CD14-positive monocyte (primary cell): ENCODE results near the gene CHST15. TPM values are rescaled to one million over a fixed set of nuclear protein-coding genes. Genes with fewer than 3 reads are reported as not detected.
A peak's percentile ranks its signal among the peaks of the same experiment; 100 is the strongest.

Experiments used
- DNase-seq, 3 donors: peaks; one replicate each; pipeline ENCODE4 v3.0.0-alpha.2; 2011 to 2022
- H2AFZ ChIP-seq: 2 replicates; pipeline ENCODE4 v1.6.0; 2012; ENCODE audit warnings: mild to moderate bottlenecking, low read depth, low read length, inconsistent platforms; ENCODE audit not compliant: insufficient read depth, poor library complexity, severe bottlenecking
- H3K27ac ChIP-seq, 2 donors: 1 replicate in 1 of 2; 2 replicates in 1 of 2; pipeline ENCODE4 v1.5.1; 2012 to 2013; ENCODE audit warnings: low read length in 2 of 2, control low read depth in 1 of 2, inconsistent platforms in 1 of 2, low read depth in 1 of 2, mild to moderate bottlenecking in 1 of 2
- H3K27me3 ChIP-seq, 2 donors: one replicate each; pipeline versions ENCODE4 v1.6.0 to v1.6.1; 2011 to 2013; ENCODE audit warnings: low read length in 2 of 2; ENCODE audit not compliant: control insufficient read depth in 2 of 2, insufficient read depth in 2 of 2
- H3K36me3 ChIP-seq, 2 donors: replicated peaks in 1 of 2; 1 replicate in 1 of 2; 2 replicates in 1 of 2; pipeline versions ENCODE4 v1.5.1 to v1.6.1; 2012 to 2013; ENCODE audit warnings: low read length in 2 of 2, control low read depth in 1 of 2, inconsistent platforms in 1 of 2, mild to moderate bottlenecking in 1 of 2; ENCODE audit not compliant: insufficient read depth in 2 of 2, control insufficient read depth in 1 of 2
- H3K4me1 ChIP-seq, 2 donors: 1 replicate in 1 of 2; 2 replicates in 1 of 2; pipeline versions ENCODE4 v1.5.1 to v1.6.1; 2012 to 2013; ENCODE audit warnings: low read length in 2 of 2, control low read depth in 1 of 2, inconsistent platforms in 1 of 2, mild to moderate bottlenecking in 1 of 2, moderate library complexity in 1 of 2; ENCODE audit not compliant: insufficient read depth in 2 of 2, control insufficient read depth in 1 of 2
- H3K4me2 ChIP-seq: replicated peaks from 2 replicates; pipeline ENCODE3; 2012; ENCODE audit warnings: low read length, moderate library complexity, mild to moderate bottlenecking; ENCODE audit not compliant: poor library complexity, severe bottlenecking; ENCODE audit errors: extremely low read depth
- H3K4me3 ChIP-seq, 3 experiments: fragments of 200-600 bp in 1 of 3; sonication (generic) in 1 of 3; replicated peaks in 1 of 3; 1 replicate in 2 of 3; 2 replicates in 1 of 3; pipeline ENCODE4 v1.5.1; 2011 to 2013; ENCODE audit warnings: low read length in 3 of 3, mild to moderate bottlenecking in 3 of 3, control low read depth in 2 of 3, low read depth in 2 of 3, inconsistent platforms in 1 of 3, moderate library complexity in 1 of 3
- H3K79me2 ChIP-seq: 2 replicates; pipeline ENCODE4 v1.6.0; 2012; ENCODE audit warnings: mild to moderate bottlenecking, control low read depth, inconsistent platforms, low read length, moderate library complexity; ENCODE audit not compliant: insufficient read depth
- H3K9ac ChIP-seq: 2 replicates; pipeline ENCODE4 v1.6.0; 2017; ENCODE audit warnings: low read length, mild to moderate bottlenecking; ENCODE audit not compliant: insufficient read depth, poor library complexity, severe bottlenecking
- H3K9me3 ChIP-seq, 2 donors: replicated peaks in 1 of 2; 1 replicate in 1 of 2; 2 replicates in 1 of 2; pipeline versions ENCODE4 v1.5.1 to v1.6.1; 2012 to 2013; ENCODE audit warnings: low read length in 2 of 2, control low read depth in 1 of 2; ENCODE audit not compliant: control insufficient read depth in 1 of 2, insufficient read depth in 1 of 2
- H4K20me1 ChIP-seq: 2 replicates; pipeline ENCODE4 v1.6.0; 2012; ENCODE audit warnings: mild to moderate bottlenecking, low read length, control low read depth, moderate library complexity; ENCODE audit not compliant: insufficient read depth
- H3K27ac Mint-ChIP-seq, 7 donors: one replicate each; pipeline ENCODE4 v1.8.0; 2020; ENCODE audit warnings: mild to moderate bottlenecking in 7 of 7, mixed read lengths in 7 of 7, moderate library complexity in 6 of 7, inconsistent platforms in 2 of 7
- H3K27me3 Mint-ChIP-seq, 3 donors: one replicate each; pipeline ENCODE4 v1.8.0; 2021 to 2022; ENCODE audit warnings: low read depth in 3 of 3, mild to moderate bottlenecking in 3 of 3, mixed read lengths in 3 of 3, moderate library complexity in 3 of 3, inconsistent platforms in 1 of 3
- H3K36me3 Mint-ChIP-seq, 2 donors: one replicate each; pipeline ENCODE4 v1.8.0; 2020; ENCODE audit warnings: mixed read lengths in 2 of 2, inconsistent platforms in 1 of 2, mild to moderate bottlenecking in 1 of 2
- H3K4me1 Mint-ChIP-seq: one replicate; pipeline ENCODE4 v1.8.0; 2020; ENCODE audit warnings: mild to moderate bottlenecking, mixed read lengths
- H3K4me3 Mint-ChIP-seq, 2 donors: one replicate each; pipeline ENCODE4 v1.8.0; 2020; ENCODE audit warnings: mild to moderate bottlenecking in 2 of 2, mixed read lengths in 2 of 2, moderate library complexity in 1 of 2
- H3K9me3 Mint-ChIP-seq, 7 donors: one replicate each; pipeline ENCODE4 v1.8.0; 2020 to 2022; ENCODE audit warnings: mixed read lengths in 7 of 7, mild to moderate bottlenecking in 6 of 7, moderate library complexity in 6 of 7, inconsistent platforms in 2 of 7
- WGBS: methylation state at CpG from one replicate; pipeline ENCODE4 v1.1.5; 2013; ENCODE audit warnings: missing lambda C conversion rate; ENCODE audit not compliant: insufficient coverage; 5-methylcytosine and 5-hydroxymethylcytosine counted together
- intact Hi-C, 2 donors: fragments of 100-400 bp; cut with micrococcal nuclease; formaldehyde crosslinking; loops; one replicate each; pipeline versions ENCODE4 v1.15.0 to v1.15.1; 2023
- polyA plus RNA-seq, 3 donors: library from polyadenylated mRNA; depleted of rRNA in 1 of 3; unstranded in 2 of 3; stranded (reverse) in 1 of 3; fragments of 300-500 nt in 2 of 3; fragments of >200 nt in 1 of 3; fragmentation: Illumina TruSeq in 2 of 3; gene quantifications; 1 replicate in 2 of 3; 2 replicates in 1 of 3; pipeline ENCODE4 v1.2.3, GENCODE V29; 2012 to 2021
- TF ChIP-seq, protein P1 (sequence below): fragments of 200-600 bp; IDR thresholded peaks from one replicate; pipeline ENCODE4 v1.8.0; 2022; ENCODE audit warnings: antibody characterized with exemption, mild to moderate bottlenecking

Gene CHST15
- polyA plus RNA-seq, 3 donors: 54.4 to 106 (median 87.5) TPM

- Mint-ChIP-seq H3K9me3 (peaks cover 0 to 3% (median 0%) of the 10 kb centered on the region in 7 donors), H3K27me3 (peaks cover 3 to 31% (median 26%) of the 10 kb centered on the region in 3 donors), H3K4me3 (no peak overlapping the region), H3K36me3 (peaks cover 94 to 96% of the 10 kb centered on the region in 2 donors), H3K27ac (peak overlapping the region in 1 of 7 donors; percentile 65), H3K4me1 (peaks cover 18% of the 10 kb centered on the region)
- intact Hi-C loops: loop anchor here in 1 of 2 donors (5.0 to 10.0 kb wide), 3 partner anchors 45 to 368 kb away; no protein-coding TSS in a partner anchor
- H3K27me3 ChIP-seq: peaks cover 0 to 16% of the 10 kb centered on the region in 2 donors
- H3K4me1 ChIP-seq: peaks cover 12 to 26% of the 10 kb centered on the region in 2 donors
- H3K4me2 ChIP-seq: no peak overlapping the region
- no peak overlapping the region for H3K9ac ChIP-seq
- peaks cover 71% of the 10 kb centered on the region for H4K20me1 ChIP-seq
- TF ChIP-seq, protein P1, sequence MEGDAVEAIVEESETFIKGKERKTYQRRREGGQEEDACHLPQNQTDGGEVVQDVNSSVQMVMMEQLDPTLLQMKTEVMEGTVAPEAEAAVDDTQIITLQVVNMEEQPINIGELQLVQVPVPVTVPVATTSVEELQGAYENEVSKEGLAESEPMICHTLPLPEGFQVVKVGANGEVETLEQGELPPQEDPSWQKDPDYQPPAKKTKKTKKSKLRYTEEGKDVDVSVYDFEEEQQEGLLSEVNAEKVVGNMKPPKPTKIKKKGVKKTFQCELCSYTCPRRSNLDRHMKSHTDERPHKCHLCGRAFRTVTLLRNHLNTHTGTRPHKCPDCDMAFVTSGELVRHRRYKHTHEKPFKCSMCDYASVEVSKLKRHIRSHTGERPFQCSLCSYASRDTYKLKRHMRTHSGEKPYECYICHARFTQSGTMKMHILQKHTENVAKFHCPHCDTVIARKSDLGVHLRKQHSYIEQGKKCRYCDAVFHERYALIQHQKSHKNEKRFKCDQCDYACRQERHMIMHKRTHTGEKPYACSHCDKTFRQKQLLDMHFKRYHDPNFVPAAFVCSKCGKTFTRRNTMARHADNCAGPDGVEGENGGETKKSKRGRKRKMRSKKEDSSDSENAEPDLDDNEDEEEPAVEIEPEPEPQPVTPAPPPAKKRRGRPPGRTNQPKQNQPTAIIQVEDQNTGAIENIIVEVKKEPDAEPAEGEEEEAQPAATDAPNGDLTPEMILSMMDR: no peak
- no peak overlapping the region for H3K27ac ChIP-seq
- no peak overlapping the region for H3K4me3 ChIP-seq
- 93% methylated on average over 12 of the region's 12 CpGs for WGBS
- H3K9me3 ChIP-seq: no peaks in the 10 kb centered on the region
- peaks cover 46 to 96% of the 10 kb centered on the region in 2 donors for H3K36me3 ChIP-seq
- DNase-seq: no peak
- H2AFZ ChIP-seq: no peak overlapping the region
- no peaks in the 10 kb centered on the region for H3K79me2 ChIP-seq
Measured at GRCh38 chr10:124027031-124027611, 66.3 kb downstream of the CHST15 start.

GRCh38 chr10:124026589-124026939, 66.8 kb downstream of the CHST15 start:
- no peak overlapping the region for H3K9ac ChIP-seq
- H3K27ac Mint-ChIP-seq: peak overlapping the region in 4 of 7 donors; percentile 37 to 80 (median 54)
- H3K27ac ChIP-seq: no peak overlapping the region
- TF ChIP-seq, protein P1: no peak
- no peaks in the 10 kb centered on the region for H3K9me3 ChIP-seq
- H3K36me3 Mint-ChIP-seq: peaks cover 94 to 96% of the 10 kb centered on the region in 2 donors
- no peak overlapping the region for H3K4me2 ChIP-seq
- no peak overlapping the region for H2AFZ ChIP-seq
- H3K36me3 ChIP-seq: peaks cover 42 to 96% of the 10 kb centered on the region in 2 donors
- WGBS: 93% methylated on average over 8 of the region's 10 CpGs
- H3K9me3 Mint-ChIP-seq: peaks cover 0 to 3% (median 0%) of the 10 kb centered on the region in 7 donors
- H3K27me3 Mint-ChIP-seq: peaks cover 5 to 35% (median 32%) of the 10 kb centered on the region in 3 donors
- peaks cover 0 to 16% of the 10 kb centered on the region in 2 donors for H3K27me3 ChIP-seq
- H3K4me1 Mint-ChIP-seq: peaks cover 23% of the 10 kb centered on the region
- no peak overlapping the region for H3K4me3 Mint-ChIP-seq
- intact Hi-C loops: loop anchor here in 1 of 2 donors (5.0 to 10.0 kb wide), 3 partner anchors 46 to 368 kb away; no protein-coding TSS in a partner anchor
- no peak overlapping the region for H3K4me3 ChIP-seq
- no peaks in the 10 kb centered on the region for H3K79me2 ChIP-seq
- peaks cover 76% of the 10 kb centered on the region for H4K20me1 ChIP-seq
- no peak for DNase-seq
- peaks cover 12 to 31% of the 10 kb centered on the region in 2 donors for H3K4me1 ChIP-seq
